Tongue (tissue), 2 donors: ENCODE results near the gene AKAP5. TPM values are rescaled to one million over a fixed set of nuclear protein-coding genes. Genes with fewer than 3 reads are reported as not detected.
"Not testable (repeated sequence)": the region's sequence is repeated elsewhere in the genome, so short reads cannot be mapped to it uniquely, and the experiment has no call there.

ENCODE experiments used
- DNase-seq: peaks from one replicate; pipeline ENCODE4 v3.0.0-alpha.2; 2015
- total RNA-seq: library from RNA; depleted of rRNA; stranded (reverse); fragments of >200 nt; gene quantifications from one replicate; pipeline ENCODE4 v1.2.3, GENCODE V29; 2014

AKAP5 gene
- total RNA-seq, 1 donor from 2014 or later, result 0.51 TPM

- peak; percentile 97 for DNase-seq
Observed at GRCh38 chr14:64503434-64504309, 38.4 kb downstream of the AKAP5 start, which contains the start of gene ZBTB25. Gene ZBTB25, minus strand, starts transcription at chr14:64503838. Its CDS starts 13,305 bp downstream, at chr14:64490533.

- peak; percentile 91 for DNase-seq
Observed at GRCh38 chr14:64504310-64504896, 39.1 kb downstream of the AKAP5 start, which contains the start of gene ZBTB1. Gene ZBTB1, plus strand, starts transcription at chr14:64504770. Its CDS starts 16,735 bp downstream, at chr14:64521505.

- peak; percentile 97 for DNase-seq
Observed at GRCh38 chr14:64504897-64505794, 39.8 kb downstream of the AKAP5 start.

GRCh38 chr14:64506721-64507120, 41.4 kb downstream of the AKAP5 start:
- no peak for DNase-seq

GRCh38 chr14:64507376-64508156, 42.3 kb downstream of the AKAP5 start:
- DNase-seq, result no peak

GRCh38 chr14:64508215-64508776, 43.0 kb downstream of the AKAP5 start:
- DNase-seq, result no peak

GRCh38 chr14:64509036-64509435, 43.7 kb downstream of the AKAP5 start:
- no peak for DNase-seq

GRCh38 chr14:64510825-64511671, 45.7 kb downstream of the AKAP5 start:
- peak; percentile 88 for DNase-seq

- DNase-seq, result no peak
Observed at GRCh38 chr14:64513271-64513670, 48.0 kb downstream of the AKAP5 start.

- DNase-seq, result no peak
Observed at GRCh38 chr14:64515053-64515452, 49.8 kb downstream of the AKAP5 start.

GRCh38 chr14:64516969-64517368, 51.7 kb downstream of the AKAP5 start:
- no peak for DNase-seq

- not testable (repeated sequence) for DNase-seq
Observed at GRCh38 chr14:64517667-64518066, 52.4 kb downstream of the AKAP5 start.

- DNase-seq, result no peak
Observed at GRCh38 chr14:64518229-64518628, 52.9 kb downstream of the AKAP5 start.

GRCh38 chr14:64520699-64521098, 55.4 kb downstream of the AKAP5 start:
- no peak for DNase-seq

GRCh38 chr14:64522591-64523355, 57.5 kb downstream of the AKAP5 start:
- no peak for DNase-seq
